ENCODE data around the gene TIGD4. TPM values are rescaled to one million over a fixed set of nuclear protein-coding genes. Genes with fewer than 3 reads are reported as not detected.

The TIGD4 gene
- polyA plus RNA-seq, 2 of the 4 experiments (the other 2 are of a cell fraction) = 0.30 to 0.45 TPM

DNA sequence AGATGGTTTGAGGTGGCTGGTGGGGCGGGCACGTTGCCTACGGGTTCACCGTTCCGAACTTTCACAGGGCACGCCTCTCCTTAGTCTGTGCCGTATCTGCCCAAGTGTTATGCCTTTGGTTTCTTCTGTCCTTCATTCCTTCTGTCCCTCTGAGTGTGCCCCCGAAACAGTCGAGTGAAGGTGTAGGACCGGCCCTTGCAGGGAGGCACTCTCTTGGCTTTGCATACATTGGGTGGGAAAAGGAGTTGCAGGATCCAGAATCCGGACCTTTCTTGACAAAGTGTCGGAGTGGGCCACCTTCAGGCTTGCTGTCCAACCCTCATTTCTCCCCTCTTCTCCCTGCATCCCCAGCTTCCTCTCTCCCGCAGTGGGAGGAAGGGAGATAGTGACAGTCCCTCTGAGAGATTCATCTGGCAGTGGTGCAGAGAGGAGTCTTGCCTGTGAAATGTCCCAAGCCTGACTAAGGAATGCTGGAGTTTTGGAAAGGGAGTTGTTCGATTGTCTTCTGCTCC is 793 bp upstream of the TIGD4 start:
- peak overlapping the region; percentile 95 for H3K4me2 ChIP-seq
- peaks cover 30% of the 10 kb centered on the region for H3K4me1 ChIP-seq
- DNase-seq (ENCODE audit: low read depth in 1 of 2, low spot score in 1 of 2) = no peak
- H3K4me3 ChIP-seq = peak overlapping the region; percentile 84
- ChIA-PET POLR2A (interaction anchor here (1.5 kb wide), 1 partner anchor 244 kb away, joined by 3 read pairs; the partner anchor contains the start of gene FBXW7), CTCF (no interaction called here)
- 1% methylated on average over 12 of the region's 14 CpGs for WGBS (ENCODE audit: missing lambda C conversion rate)
- ATAC-seq = peak; percentile 44 to 65
- no peak for FAIRE-seq
- TF ChIP-seq SMC3 (IDR thresholded peaks at IDR 0.05) (no peak), JUN (IDR thresholded peaks at IDR 0.05) (peak in 1 of 2 experiments; percentile 10; a peak in 1 of 5 replicates), ZSCAN20 (CRISPR knock-in tag; IDR thresholded peaks at IDR 0.05) (no peak), POLR2AphosphoS2 (conservative IDR thresholded peaks at IDR 0.05; ENCODE audit: low read length) (no peak), KDM5A (IDR thresholded peaks at IDR 0.05) (0 out of 2 replicates have a peak, but pooled peaks have one; percentile 29), RAD21 (conservative IDR thresholded peaks at IDR 0.05 in 1 of 2, IDR thresholded peaks at IDR 0.05 in 1 of 2) (no peak), RARB (CRISPR knock-in tag; IDR thresholded peaks at IDR 0.05) (no peak), MAFK (IDR thresholded peaks at IDR 0.05; ENCODE audit: partially characterized antibody) (no peak), BHLHE40 (IDR thresholded peaks at IDR 0.05; ENCODE audit: low read depth, low read length) (no peak), CBX2 (IDR thresholded peaks at IDR 0.05; ENCODE audit: borderline replicate concordance, low read depth) (no peak), ZC3H11A (IDR thresholded peaks at IDR 0.05) (no peak), FOSL2 (IDR thresholded peaks at IDR 0.05) (no peak), FOSL2 (CRISPR knock-in tag; IDR thresholded peaks at IDR 0.05) (no peak), RNF2 (IDR thresholded peaks at IDR 0.05; ENCODE audit: borderline replicate concordance, low read depth) (no peak)
- TF ChIP-seq, protein P1, sequence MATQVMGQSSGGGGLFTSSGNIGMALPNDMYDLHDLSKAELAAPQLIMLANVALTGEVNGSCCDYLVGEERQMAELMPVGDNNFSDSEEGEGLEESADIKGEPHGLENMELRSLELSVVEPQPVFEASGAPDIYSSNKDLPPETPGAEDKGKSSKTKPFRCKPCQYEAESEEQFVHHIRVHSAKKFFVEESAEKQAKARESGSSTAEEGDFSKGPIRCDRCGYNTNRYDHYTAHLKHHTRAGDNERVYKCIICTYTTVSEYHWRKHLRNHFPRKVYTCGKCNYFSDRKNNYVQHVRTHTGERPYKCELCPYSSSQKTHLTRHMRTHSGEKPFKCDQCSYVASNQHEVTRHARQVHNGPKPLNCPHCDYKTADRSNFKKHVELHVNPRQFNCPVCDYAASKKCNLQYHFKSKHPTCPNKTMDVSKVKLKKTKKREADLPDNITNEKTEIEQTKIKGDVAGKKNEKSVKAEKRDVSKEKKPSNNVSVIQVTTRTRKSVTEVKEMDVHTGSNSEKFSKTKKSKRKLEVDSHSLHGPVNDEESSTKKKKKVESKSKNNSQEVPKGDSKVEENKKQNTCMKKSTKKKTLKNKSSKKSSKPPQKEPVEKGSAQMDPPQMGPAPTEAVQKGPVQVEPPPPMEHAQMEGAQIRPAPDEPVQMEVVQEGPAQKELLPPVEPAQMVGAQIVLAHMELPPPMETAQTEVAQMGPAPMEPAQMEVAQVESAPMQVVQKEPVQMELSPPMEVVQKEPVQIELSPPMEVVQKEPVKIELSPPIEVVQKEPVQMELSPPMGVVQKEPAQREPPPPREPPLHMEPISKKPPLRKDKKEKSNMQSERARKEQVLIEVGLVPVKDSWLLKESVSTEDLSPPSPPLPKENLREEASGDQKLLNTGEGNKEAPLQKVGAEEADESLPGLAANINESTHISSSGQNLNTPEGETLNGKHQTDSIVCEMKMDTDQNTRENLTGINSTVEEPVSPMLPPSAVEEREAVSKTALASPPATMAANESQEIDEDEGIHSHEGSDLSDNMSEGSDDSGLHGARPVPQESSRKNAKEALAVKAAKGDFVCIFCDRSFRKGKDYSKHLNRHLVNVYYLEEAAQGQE (IDR thresholded peaks at IDR 0.05) = no peak
- peak overlapping the region; percentile 84 to 92 for H3K27ac ChIP-seq
- no peaks in the 10 kb centered on the region for H3K9me3 ChIP-seq

GRCh38 chr4:152778656-152779512 is 646 bp downstream of the TIGD4 start:
- Histone ChIP-seq H3K4me3 (peak overlapping the region; percentile 84), H3K9me3 (no peaks in the 10 kb centered on the region), H3K4me2 (peak overlapping the region; percentile 89), H3K4me1 (peaks cover 24% of the 10 kb centered on the region), H3K27ac (peak overlapping the region; percentile 83 to 91)
- ATAC-seq = peak; percentile 46 to 51; a peak in 5 of 6 replicates
- ChIA-PET CTCF (interaction anchor here (0.6 to 1.3 kb wide), 4 partner anchors 9 to 24 kb away, joined by 3 to 4 read pairs (median 3); no protein-coding TSS in a partner anchor), POLR2A (interaction anchor here (1.5 kb wide), 1 partner anchor 243 kb away, joined by 3 read pairs; the partner anchor contains the start of gene FBXW7)
- WGBS (ENCODE audit: missing lambda C conversion rate) = 5% methylated on average over 27 of the region's 30 CpGs
- TF ChIP-seq JUNB (IDR thresholded peaks at IDR 0.05) (no peak), FOSL2 (IDR thresholded peaks at IDR 0.05) (no peak), FOSL2 (CRISPR knock-in tag; IDR thresholded peaks at IDR 0.05) (no peak)
- no peak for FAIRE-seq
- DNase-seq (ENCODE audit: low read depth in 1 of 2, low spot score in 1 of 2) = peak; percentile 5 to 6

- no peak for FAIRE-seq
Measured at GRCh38 chr4:152777488-152777887, 2.0 kb downstream of the TIGD4 start.

More at GRCh38 chr4:152777488-152777887, 2.0 kb downstream of the TIGD4 start:
- 90% methylated on average over 1 of the region's 1 CpG for WGBS (ENCODE audit: missing lambda C conversion rate)
- ATAC-seq (no peak), DNase-seq (ENCODE audit: low read depth in 1 of 2, low spot score in 1 of 2) (no peak)
- Histone ChIP-seq H3K4me2 (no peak overlapping the region), H3K4me3 (no peak overlapping the region), H3K4me1 (peaks cover 24% of the 10 kb centered on the region), H3K27ac (no peak overlapping the region), H3K9me3 (no peaks in the 10 kb centered on the region)
- CTCF ChIA-PET = no interaction called here
- TF ChIP-seq, protein P2, sequence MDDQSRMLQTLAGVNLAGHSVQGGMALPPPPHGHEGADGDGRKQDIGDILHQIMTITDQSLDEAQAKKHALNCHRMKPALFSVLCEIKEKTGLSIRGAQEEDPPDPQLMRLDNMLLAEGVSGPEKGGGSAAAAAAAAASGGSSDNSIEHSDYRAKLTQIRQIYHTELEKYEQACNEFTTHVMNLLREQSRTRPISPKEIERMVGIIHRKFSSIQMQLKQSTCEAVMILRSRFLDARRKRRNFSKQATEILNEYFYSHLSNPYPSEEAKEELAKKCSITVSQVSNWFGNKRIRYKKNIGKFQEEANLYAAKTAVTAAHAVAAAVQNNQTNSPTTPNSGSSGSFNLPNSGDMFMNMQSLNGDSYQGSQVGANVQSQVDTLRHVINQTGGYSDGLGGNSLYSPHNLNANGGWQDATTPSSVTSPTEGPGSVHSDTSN (IDR thresholded peaks at IDR 0.05) = no peak
- TF ChIP-seq, protein P1 (IDR thresholded peaks at IDR 0.05) = no peak
- TF ChIP-seq MAX (IDR thresholded peaks at IDR 0.05) (no peak), HEYL (CRISPR knock-in tag; IDR thresholded peaks at IDR 0.05) (no peak), CEBPB (IDR thresholded peaks at IDR 0.05) (no peak), POLR2AphosphoS2 (conservative IDR thresholded peaks at IDR 0.05; ENCODE audit: low read length) (no peak)
- POLR2A ChIA-PET = interaction anchor here (0.5 kb wide), 1 partner anchor 276 kb away, joined by 3 read pairs; no protein-coding TSS in a partner anchor
